NB4 (cell line): Measurements from ENCODE around the gene EMC10.
A peak's percentile ranks its signal among the peaks of the same experiment; 100 is the strongest.

Experiments used
- DNase-seq: peaks from one replicate; pipeline ENCODE4 v3.0.0; 2010; ENCODE audit warnings: low read depth
- H3K4me3 ChIP-seq: one replicate; pipeline ENCODE4 v1.5.1; 2011; ENCODE audit warnings: mild to moderate bottlenecking, low read depth, low read length, moderate library complexity
- CTCF ChIP-seq: IDR thresholded peaks from one replicate; pipeline ENCODE4 v1.5.1; 2012; ENCODE audit warnings: low read depth, low read length
- MAX ChIP-seq: IDR thresholded peaks from 2 replicates; pipeline ENCODE4 v1.6.1; 2011; ENCODE audit warnings: low read depth, low read length
- MYC ChIP-seq: IDR thresholded peaks from 2 replicates; pipeline ENCODE4 v1.6.1; 2011; ENCODE audit warnings: low read depth, low read length
- POLR2A ChIP-seq: IDR thresholded peaks from 2 replicates; pipeline ENCODE4 v1.6.1; 2011; ENCODE audit warnings: mild to moderate bottlenecking; ENCODE audit not compliant: insufficient read length; ENCODE audit errors: extremely low read depth

The EMC10 gene

GRCh38 chr19:50535672-50536187, 59.4 kb downstream of the EMC10 start:
- no peak for TF ChIP-seq MAX
- no peak for TF ChIP-seq MYC
- H3K4me3 ChIP-seq = no peak overlapping the region
- no peak for DNase-seq

- no peak for DNase-seq
- TF ChIP-seq MAX (no peak), CTCF (no peak), MYC (no peak), POLR2A (no peak)
- no peak overlapping the region for H3K4me3 ChIP-seq
Measured at GRCh38 chr19:50536662-50537305, 60.5 kb downstream of the EMC10 start.

GRCh38 chr19:50537306-50537685, 61.0 kb downstream of the EMC10 start:
- no peak overlapping the region for H3K4me3 ChIP-seq
- TF ChIP-seq POLR2A (no peak), MYC (no peak), CTCF (no peak), MAX (no peak)
- DNase-seq = no peak

- TF ChIP-seq MAX (no peak), CTCF (peak; percentile 84)
Measured at GRCh38 chr19:50537769-50538230, 61.5 kb downstream of the EMC10 start.

More at GRCh38 chr19:50537769-50538230, 61.5 kb downstream of the EMC10 start:
- peak; percentile 82 for DNase-seq
- H3K4me3 ChIP-seq = no peak overlapping the region
